GM10266 (cell line): ENCODE data around the gene UGT3A2.
A peak's percentile ranks its signal among the peaks of the same experiment; 100 is the strongest.

Experiments used
- DNase-seq: peaks from one replicate; pipeline ENCODE4 v3.0.0; 2012; ENCODE audit errors: extremely low spot score
- CTCF ChIP-seq: IDR thresholded peaks from 2 replicates; pipeline ENCODE4 v1.5.1; 2012; ENCODE audit warnings: mild to moderate bottlenecking, low read depth; ENCODE audit not compliant: control insufficient read depth, insufficient read depth; ENCODE audit errors: missing control alignments

UGT3A2 gene

GRCh38 chr5:36089989-36090388 is 23.3 kb upstream of the UGT3A2 start:
- TF ChIP-seq CTCF = peak; percentile 25
- DNase-seq = no peak

- DNase-seq = peak; percentile 55
- peak; percentile 66 for TF ChIP-seq CTCF
Observed at GRCh38 chr5:36079200-36079781, 12.6 kb upstream of the UGT3A2 start.

DNA sequence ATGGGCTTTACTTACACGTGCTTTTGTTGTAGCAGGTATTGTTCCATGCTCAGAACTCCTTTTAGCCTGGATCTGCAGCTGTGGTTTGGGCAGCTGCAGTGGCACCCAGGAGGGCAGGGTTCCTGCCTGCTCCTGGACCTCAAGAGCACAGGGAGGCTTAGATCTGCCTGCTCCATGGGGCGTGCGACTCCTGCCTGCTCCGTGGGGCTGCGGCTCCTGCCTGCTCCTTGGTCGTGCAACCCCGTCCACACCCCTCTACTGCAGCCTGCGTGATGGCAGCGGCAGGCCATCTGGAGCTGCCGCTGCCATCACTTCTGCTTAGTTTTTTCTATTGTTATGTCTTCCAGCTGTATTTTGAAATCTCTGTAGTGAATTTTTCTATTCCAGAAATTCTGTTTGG is 11.7 kb upstream of the UGT3A2 start:
- TF ChIP-seq CTCF = no peak

GRCh38 chr5:36073595-36074216 is 7.0 kb upstream of the UGT3A2 start:
- peak; percentile 14 for DNase-seq
- TF ChIP-seq CTCF = peak; percentile 51

More for the DNA sequence above, 11.7 kb upstream of the UGT3A2 start:
- no peak for DNase-seq

DNA sequence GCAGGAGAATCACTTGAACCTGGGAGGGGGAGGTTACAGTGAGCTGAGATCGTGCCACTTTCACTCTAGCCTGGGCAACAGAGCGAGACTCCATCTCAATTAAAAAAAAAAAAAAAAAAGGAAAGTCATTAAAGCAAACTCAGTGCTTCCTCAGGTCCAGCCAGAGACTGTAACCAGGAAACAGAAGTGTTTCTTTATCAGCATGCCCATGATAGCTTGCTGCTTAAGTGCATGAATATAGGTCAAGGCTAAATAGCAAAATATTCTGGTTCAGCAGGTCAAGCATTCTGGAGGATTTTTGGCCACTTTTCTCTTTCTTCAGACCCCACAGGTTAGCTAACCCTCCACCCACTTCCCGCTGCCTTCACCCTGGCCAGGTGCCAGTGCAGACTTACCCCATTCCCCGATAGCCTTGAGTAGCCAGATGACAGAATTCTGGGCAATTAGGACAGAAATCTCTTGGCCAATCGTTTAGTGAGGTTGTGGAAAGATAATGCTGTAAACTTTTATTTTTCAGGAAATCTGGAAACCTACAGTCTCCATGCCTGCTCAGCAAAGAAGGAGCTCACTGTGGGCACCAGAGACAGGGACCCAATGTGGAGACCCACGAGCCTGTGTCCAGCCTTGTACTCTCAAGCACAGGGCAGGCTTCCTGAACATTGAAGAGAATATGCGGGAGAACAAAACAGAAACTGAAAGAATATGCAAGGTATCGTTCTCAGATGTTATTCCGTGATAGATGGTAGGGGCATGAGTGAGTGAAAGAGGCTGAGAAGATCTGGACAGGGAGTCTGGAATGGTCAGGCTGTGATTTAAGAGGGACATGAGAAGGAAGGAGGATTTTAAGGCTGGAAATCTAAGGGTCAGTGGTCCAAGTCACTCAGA is 4.2 kb upstream of the UGT3A2 start:
- no peak for DNase-seq
- no peak for TF ChIP-seq CTCF

DNA sequence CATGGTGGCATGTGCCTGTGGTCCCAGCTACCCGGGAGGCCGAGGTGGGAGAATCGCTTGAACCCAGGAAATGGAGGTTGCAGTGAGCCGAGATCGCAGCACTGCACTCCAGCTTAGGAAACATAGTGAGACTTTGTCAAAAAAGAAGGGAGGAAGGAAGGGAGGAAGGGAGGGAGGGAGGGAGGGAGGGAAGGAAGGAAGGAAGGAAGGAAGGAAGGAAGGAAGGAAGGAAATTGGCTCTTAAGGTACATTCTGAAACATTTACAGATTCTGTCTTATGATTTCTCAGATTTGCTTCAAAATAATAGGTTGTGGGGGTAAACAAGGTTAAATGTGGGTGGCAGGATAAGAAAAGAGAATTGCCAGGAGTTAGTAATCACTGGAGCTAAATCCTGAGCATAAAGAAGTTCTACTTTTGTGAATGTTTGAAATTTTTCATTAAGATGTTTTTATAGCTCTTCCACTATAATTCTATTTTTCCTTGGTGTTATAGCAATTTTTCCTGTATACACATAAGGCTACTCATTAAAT is 2.1 kb upstream of the UGT3A2 start:
- no peak for DNase-seq
- TF ChIP-seq CTCF = no peak
